PFSK-1 (cell line): Measurements from ENCODE around the gene SMC5.

ENCODE experiments used
- POLR2AphosphoS5 ChIP-seq: IDR thresholded peaks from 2 replicates; pipeline ENCODE4 v1.6.1; 2012; ENCODE audit warnings: low read depth, mild to moderate bottlenecking, control low read depth, low read length, moderate library complexity
- SIN3A ChIP-seq: IDR thresholded peaks from 2 replicates; pipeline ENCODE4 v1.6.1; 2012; ENCODE audit warnings: mild to moderate bottlenecking, low read length, moderate library complexity, borderline replicate concordance; ENCODE audit not compliant: insufficient read depth
- TAF1 ChIP-seq: IDR thresholded peaks from 2 replicates; pipeline ENCODE4 v1.6.1; 2012; ENCODE audit warnings: low read length, control low read depth, borderline replicate concordance; ENCODE audit not compliant: insufficient read depth
- TF ChIP-seq, protein P1 (sequence below), 2 experiments: IDR thresholded peaks; 2 replicates each; pipeline versions ENCODE4 v1.6.1 to v1.8.0; 2011 to 2012; ENCODE audit warnings: low read depth in 2 of 2, low read length in 2 of 2, control low read depth in 1 of 2, inconsistent platforms in 1 of 2, mild to moderate bottlenecking in 1 of 2, moderate library complexity in 1 of 2; ENCODE audit not compliant: insufficient read depth in 1 of 2

GRCh38 chr9:70262948-70263347 is 4.2 kb downstream of the SMC5 start:
- TF ChIP-seq POLR2AphosphoS5: no peak
- TF ChIP-seq, protein P1, sequence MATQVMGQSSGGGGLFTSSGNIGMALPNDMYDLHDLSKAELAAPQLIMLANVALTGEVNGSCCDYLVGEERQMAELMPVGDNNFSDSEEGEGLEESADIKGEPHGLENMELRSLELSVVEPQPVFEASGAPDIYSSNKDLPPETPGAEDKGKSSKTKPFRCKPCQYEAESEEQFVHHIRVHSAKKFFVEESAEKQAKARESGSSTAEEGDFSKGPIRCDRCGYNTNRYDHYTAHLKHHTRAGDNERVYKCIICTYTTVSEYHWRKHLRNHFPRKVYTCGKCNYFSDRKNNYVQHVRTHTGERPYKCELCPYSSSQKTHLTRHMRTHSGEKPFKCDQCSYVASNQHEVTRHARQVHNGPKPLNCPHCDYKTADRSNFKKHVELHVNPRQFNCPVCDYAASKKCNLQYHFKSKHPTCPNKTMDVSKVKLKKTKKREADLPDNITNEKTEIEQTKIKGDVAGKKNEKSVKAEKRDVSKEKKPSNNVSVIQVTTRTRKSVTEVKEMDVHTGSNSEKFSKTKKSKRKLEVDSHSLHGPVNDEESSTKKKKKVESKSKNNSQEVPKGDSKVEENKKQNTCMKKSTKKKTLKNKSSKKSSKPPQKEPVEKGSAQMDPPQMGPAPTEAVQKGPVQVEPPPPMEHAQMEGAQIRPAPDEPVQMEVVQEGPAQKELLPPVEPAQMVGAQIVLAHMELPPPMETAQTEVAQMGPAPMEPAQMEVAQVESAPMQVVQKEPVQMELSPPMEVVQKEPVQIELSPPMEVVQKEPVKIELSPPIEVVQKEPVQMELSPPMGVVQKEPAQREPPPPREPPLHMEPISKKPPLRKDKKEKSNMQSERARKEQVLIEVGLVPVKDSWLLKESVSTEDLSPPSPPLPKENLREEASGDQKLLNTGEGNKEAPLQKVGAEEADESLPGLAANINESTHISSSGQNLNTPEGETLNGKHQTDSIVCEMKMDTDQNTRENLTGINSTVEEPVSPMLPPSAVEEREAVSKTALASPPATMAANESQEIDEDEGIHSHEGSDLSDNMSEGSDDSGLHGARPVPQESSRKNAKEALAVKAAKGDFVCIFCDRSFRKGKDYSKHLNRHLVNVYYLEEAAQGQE (IDR thresholded peaks at IDR 0.05; ENCODE audit: insufficient read depth in 1 of 2, low read depth in 2 of 2, low read length in 2 of 2): no peak
- TF ChIP-seq SIN3A: no peak
- no peak for TF ChIP-seq TAF1
